Muscle of back (tissue), 11 donors: ENCODE measurements around the gene CARM1. TPM values are rescaled to one million over a fixed set of nuclear protein-coding genes. Genes with fewer than 3 reads are reported as not detected.
"Not testable (repeated sequence)": the region's sequence is repeated elsewhere in the genome, so short reads cannot be mapped to it uniquely, and the experiment has no call there.

Experiments
- DNase-seq, 3 donors: peaks; one replicate each; pipeline versions ENCODE4 v3.0.0 to v3.0.0-alpha.2; 2013
- polyA plus RNA-seq, 10 donors: library from polyadenylated mRNA; unstranded; fragments of 120-200 nt; gene quantifications; one replicate each; pipeline ENCODE4 v1.2.1, GENCODE V29; 2013; ENCODE audit not compliant: insufficient read length in 10 of 10

The CARM1 gene
- polyA plus RNA-seq, 10 donors: 48.9 to 66.5 (median 57.1) TPM

GRCh38 chr19:10871711-10872545 is 575 bp downstream of the CARM1 start:
- peak in 1 of 3 donors; percentile 80 for DNase-seq

DNA sequence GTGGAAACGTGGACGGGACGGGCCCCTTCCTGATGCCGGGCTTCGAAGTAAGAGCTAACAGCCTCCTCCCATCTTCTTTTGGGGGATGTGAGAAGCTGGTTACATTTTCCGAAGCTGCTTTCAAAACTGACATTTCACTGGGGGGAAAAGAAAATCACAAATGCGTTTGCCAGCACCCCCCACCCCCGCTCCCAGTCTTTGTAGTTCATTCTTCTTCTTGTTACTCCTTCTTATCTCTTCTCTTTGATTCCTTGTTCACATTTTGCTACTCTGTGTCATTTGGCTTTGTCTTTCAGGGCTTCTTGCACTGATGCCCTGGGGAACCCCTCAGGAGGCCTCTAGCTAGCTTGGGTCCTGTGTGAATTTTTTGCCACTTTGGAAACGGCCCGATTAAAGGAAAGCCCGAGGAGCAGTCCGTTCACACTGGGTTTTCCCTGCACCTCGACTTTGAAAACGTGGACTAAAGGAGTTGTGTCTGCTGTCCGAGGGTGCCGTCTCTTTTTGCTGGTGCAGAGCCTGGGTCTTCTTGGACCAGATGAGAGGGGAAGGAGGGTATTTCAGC is 1.3 kb downstream of the CARM1 start:
- DNase-seq: no peak

GRCh38 chr19:10874024-10874423 is 2.7 kb downstream of the CARM1 start:
- DNase-seq: no peak

GRCh38 chr19:10876459-10877240 is 5.3 kb downstream of the CARM1 start:
- DNase-seq: peak in 2 of 3 donors; percentile 55 to 57

DNA sequence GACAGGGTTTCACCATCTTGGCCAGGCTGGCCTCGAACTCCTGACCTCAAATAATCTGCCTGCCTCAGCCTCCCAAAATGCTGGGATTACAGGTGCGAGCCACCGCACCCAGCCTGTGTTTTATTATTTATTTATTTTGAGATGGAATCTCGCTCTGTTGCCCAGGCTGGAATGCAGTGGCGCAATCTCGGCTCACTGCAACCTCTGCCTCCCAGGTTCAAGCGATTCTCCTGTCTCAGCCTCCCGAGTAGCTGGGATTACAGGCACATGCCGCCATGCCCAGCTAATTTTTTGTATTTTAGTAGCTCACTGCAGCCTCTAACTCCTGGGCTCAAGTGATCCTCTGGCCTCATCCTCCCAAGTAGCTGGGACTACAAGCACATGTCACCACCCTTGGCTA is 6.3 kb downstream of the CARM1 start:
- DNase-seq: not testable (repeated sequence)

- no peak for DNase-seq
These were observed 6.9 kb downstream of the CARM1 start for GRCh38 chr19:10878253-10878652.

GRCh38 chr19:10881403-10882107 is 10.2 kb downstream of the CARM1 start:
- no peak for DNase-seq

DNA sequence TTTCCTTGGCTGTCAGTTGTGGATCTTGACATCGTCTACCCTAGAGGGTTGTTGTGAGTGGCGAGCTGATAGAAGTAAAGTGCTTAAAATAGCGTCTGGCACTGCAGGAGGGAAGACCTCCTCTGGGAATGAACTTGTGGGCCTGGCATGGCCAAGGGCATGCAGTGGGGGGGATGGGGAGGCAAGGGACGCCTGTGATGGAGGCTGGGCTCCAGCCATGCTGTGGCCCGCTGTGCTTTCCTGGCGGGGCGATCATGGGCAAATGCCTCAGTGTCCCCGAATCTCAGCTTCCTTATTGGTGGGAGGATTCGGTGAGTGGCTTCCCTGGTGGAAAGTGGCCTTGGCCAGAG is 10.7 kb downstream of the CARM1 start:
- no peak for DNase-seq

DNA sequence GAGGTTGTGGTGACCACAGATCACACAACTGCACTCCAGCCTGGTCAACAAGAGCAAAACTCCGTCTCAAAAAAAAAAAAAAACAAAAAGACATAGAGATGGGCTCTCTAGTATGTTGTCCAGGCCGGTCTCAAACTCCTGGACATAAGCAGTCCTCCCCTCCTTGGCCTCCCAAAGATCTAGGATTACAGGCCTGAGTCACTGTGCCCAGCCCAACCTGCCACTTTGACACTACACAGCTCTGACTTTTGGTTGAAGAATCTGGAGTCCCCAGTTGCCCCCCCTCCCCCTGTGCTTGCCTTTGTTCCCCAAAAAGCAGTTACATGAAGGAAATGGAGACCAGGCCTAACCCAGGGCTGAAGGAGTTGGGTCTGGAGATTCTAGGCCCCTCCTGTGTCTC is 12.9 kb downstream of the CARM1 start:
- DNase-seq: no peak

- DNase-seq: no peak
These were observed 14.1 kb downstream of the CARM1 start for GRCh38 chr19:10885201-10886169.

DNA sequence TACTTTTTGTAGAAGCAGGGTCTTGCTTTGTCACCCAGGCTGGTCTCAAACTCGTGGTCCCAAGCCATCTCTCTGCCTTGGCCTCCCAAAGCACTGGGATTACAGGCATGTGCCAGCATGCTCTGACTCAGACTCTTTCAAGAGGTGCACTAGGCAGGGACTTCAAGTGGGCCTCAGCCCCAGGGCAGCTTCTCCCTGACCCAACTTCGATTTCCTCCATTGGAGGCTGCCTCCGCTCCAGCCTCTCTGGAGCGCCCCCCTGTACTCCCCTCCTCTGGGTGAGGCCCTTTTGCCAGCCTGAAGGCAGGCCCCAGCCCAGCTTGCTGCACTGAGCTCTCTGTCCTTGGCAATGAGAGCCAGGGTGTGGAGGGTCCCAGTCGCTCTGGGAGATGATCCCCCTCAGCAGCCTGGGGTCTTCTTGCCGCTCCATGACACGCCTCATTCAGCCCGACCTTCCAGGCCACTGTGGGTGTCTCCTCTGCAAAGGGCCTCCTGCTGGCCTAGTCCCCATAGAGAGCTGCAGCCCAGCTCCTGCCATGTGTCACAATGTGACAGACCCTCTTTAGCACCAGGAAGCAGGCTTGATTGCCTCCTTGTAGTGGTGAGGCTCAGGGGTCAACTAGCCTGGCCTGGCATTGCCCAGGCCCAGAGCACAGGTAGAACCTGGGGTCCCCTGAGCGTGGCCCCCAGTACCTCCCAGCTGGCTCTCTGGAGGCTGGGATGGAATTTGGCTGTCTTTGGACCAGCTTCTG is 16.4 kb downstream of the CARM1 start:
- DNase-seq: no peak

DNA sequence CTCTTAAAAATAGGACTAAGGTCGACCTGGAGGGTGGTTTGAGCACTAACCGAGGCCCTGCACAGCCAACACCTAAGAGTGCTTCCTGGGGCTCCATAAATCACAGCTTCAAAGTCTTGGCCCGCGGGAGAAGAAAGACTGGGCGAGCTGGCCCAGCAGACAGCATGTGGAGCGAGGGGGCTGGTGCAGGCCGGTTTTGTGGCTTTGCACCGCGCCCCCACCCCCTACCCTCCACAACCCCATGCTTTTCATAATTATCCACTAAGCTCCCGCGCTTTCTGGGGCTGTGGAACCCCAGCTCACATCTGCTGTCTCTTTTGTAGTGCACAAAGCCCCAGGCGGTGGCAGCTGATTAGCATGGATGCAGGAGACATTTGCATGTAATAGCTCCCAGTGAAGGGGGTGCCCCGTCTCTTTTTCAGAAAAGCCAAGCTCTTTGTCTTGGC is 17.1 kb downstream of the CARM1 start:
- DNase-seq: no peak

DNA sequence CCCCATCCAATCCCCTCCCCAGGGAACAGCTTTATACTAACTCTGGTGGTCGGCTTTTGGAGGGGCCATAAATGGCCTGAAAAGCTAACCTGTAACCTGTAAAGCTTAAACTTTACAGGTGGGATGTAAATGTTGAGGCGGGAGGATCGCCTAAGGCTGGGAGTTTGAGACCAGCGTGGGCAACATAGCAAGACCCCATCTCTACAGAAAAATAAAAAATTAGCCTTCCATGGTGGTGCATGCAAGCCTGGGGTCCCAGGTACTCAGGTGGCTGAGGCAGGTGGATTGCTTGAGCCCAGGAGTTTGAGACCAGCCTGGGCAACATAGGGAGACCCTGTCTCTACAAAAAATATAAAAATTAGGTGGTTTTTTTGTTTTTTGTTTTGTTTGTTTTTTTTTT is 18.5 kb downstream of the CARM1 start:
- DNase-seq: no peak

GRCh38 chr19:10891405-10892086 is 20.2 kb downstream of the CARM1 start:
- peak in 2 of 3 donors; percentile 48 to 84 for DNase-seq

DNA sequence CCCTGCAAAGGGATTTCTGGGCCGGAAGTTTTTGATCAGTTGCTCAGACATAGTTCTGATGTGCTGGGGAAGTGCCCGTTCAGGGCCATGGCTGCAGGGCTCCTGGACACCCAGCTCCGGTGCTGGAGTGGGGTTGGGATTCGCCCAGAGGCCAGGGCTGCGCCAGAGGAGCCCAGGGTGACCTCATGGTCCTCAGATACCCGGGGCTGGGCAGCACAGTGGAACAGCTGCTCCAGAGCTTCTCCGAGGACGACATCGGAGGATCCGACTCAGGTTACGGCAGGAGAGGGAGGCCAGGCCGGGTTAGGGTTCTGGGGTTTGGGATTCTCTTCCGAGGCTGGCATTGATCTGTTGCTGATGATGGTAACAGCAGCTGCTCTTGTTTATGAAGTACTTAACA is 20.9 kb downstream of the CARM1 start:
- peak in 2 of 3 donors; percentile 53 to 61 for DNase-seq

DNA sequence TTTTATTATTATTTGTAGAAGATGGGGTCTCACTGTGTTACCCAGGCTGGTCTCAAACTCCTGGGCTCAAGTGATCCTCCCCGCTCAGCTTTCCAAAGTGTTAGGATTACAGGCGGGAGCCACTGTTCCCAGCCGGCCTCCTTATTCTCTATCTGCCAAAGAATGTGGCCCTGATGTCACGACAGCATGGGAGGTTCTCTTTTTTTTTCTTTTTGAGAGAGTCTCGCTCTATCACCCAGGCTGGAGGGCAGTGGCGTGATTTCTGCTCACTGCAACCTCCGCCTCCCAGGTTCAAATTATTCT is 23.5 kb downstream of the CARM1 start:
- DNase-seq: no peak

- DNase-seq: no peak
These were observed 24.0 kb downstream of the CARM1 start for GRCh38 chr19:10895363-10895762.

GRCh38 chr19:10895920-10896319 is 24.6 kb downstream of the CARM1 start:
- DNase-seq: no peak

DNA sequence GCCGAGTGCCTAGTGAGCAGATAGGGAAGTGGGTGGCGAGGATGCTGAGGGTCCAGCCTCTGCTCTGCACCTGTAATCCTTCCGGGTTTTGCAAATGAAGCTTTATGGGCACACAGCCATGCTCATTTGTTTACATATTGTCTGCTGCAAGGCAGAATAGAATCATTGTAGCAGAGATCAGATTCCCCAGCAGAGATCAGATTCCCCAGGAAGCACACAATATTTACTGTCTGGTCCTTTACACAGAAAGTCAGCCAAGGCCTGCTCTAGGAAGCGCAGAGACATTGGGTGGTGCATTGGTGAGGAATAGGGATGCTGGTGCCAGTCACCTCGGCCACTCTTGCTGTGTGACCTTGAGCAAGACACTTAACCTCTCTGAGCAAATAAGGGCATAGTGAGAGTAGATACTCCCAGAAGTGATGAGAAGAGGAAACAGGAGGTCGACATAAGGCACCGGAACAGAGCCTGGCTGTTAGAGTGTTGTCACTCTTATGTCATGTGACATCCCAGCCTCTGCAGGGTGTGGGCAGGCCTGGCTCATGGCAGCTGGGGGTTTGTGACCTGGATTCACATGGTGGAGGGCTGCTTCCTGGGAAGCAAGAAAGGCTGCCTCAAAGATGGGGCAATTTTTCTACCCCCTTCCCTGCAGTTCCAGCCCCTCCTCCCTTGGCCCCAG is 25.6 kb downstream of the CARM1 start:
- DNase-seq: no peak
